Liver (tissue), 3 donors: ENCODE results near the gene FCN1.

ENCODE experiments used
- CTCF ChIP-seq: fragments of 150-350 bp; IDR thresholded peaks from 2 replicates; pipeline ENCODE4 v1.5.1; 2017; ENCODE audit warnings: improper control_type of control experiment, low read depth, low read length; ENCODE audit not compliant: missing input control
- EGR1 ChIP-seq, 2 donors: IDR thresholded peaks; 2 replicates each; pipeline ENCODE4 v1.6.1; 2016 to 2018; ENCODE audit warnings: antibody characterized with exemption in 2 of 2, low read depth in 2 of 2
- FOXA1 ChIP-seq: IDR thresholded peaks from 2 replicates; pipeline ENCODE4 v1.6.1; 2016; ENCODE audit warnings: antibody characterized with exemption
- GABPA ChIP-seq, 2 donors: IDR thresholded peaks in 1 of 2; conservative IDR thresholded peaks in 1 of 2; 2 replicates each; pipeline ENCODE4 v1.6.1; 2016; ENCODE audit warnings: antibody characterized with exemption in 2 of 2, mild to moderate bottlenecking in 1 of 2, moderate library complexity in 1 of 2
- HNF4A ChIP-seq, 2 donors: conservative IDR thresholded peaks; 2 replicates each; pipeline ENCODE4 v1.6.1; 2016; ENCODE audit warnings: antibody characterized with exemption in 2 of 2, mild to moderate bottlenecking in 2 of 2
- HNF4G ChIP-seq: IDR thresholded peaks from 2 replicates; pipeline ENCODE4 v1.6.1; 2016; ENCODE audit warnings: antibody characterized with exemption
- MAX ChIP-seq: IDR thresholded peaks from 2 replicates; pipeline ENCODE4 v1.6.1; 2016; ENCODE audit warnings: antibody characterized with exemption
- RAD21 ChIP-seq, 2 donors: IDR thresholded peaks; 2 replicates each; pipeline ENCODE4 v1.6.1; 2016; ENCODE audit warnings: antibody characterized with exemption in 2 of 2, mild to moderate bottlenecking in 2 of 2
- REST ChIP-seq: IDR thresholded peaks from 2 replicates; pipeline ENCODE4 v1.6.1; 2016; ENCODE audit warnings: antibody characterized with exemption, mild to moderate bottlenecking
- TAF1 ChIP-seq: conservative IDR thresholded peaks from 2 replicates; pipeline ENCODE4 v1.6.1; 2016; ENCODE audit warnings: antibody characterized with exemption, mild to moderate bottlenecking
- YY1 ChIP-seq: IDR thresholded peaks from 2 replicates; pipeline ENCODE4 v1.6.1; 2016; ENCODE audit warnings: antibody characterized with exemption, mild to moderate bottlenecking
- TF ChIP-seq, protein P1 (sequence below): IDR thresholded peaks from 2 replicates; pipeline ENCODE4 v1.6.1; 2016; ENCODE audit warnings: antibody characterized with exemption
- TF ChIP-seq, protein P2 (sequence below): IDR thresholded peaks from 2 replicates; pipeline ENCODE4 v1.6.1; 2016; ENCODE audit warnings: antibody characterized with exemption
- donor health status: healthy.
- donor health status: healthy.

GRCh38 chr9:134883040-134883782 is 34.5 kb downstream of the FCN1 start:
- TF ChIP-seq CTCF: no peak
- TF ChIP-seq MAX: no peak
- TF ChIP-seq GABPA (IDR thresholded peaks at IDR 0.05 in 1 of 2, conservative IDR thresholded peaks at IDR 0.05 in 1 of 2): no peak
- TF ChIP-seq YY1: no peak
- no peak for TF ChIP-seq REST
- no peak for TF ChIP-seq RAD21 (IDR thresholded peaks at IDR 0.05)
- TF ChIP-seq, protein P1, sequence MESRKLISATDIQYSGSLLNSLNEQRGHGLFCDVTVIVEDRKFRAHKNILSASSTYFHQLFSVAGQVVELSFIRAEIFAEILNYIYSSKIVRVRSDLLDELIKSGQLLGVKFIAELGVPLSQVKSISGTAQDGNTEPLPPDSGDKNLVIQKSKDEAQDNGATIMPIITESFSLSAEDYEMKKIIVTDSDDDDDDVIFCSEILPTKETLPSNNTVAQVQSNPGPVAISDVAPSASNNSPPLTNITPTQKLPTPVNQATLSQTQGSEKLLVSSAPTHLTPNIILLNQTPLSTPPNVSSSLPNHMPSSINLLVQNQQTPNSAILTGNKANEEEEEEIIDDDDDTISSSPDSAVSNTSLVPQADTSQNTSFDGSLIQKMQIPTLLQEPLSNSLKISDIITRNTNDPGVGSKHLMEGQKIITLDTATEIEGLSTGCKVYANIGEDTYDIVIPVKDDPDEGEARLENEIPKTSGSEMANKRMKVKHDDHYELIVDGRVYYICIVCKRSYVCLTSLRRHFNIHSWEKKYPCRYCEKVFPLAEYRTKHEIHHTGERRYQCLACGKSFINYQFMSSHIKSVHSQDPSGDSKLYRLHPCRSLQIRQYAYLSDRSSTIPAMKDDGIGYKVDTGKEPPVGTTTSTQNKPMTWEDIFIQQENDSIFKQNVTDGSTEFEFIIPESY: no peak
- TF ChIP-seq, protein P2, sequence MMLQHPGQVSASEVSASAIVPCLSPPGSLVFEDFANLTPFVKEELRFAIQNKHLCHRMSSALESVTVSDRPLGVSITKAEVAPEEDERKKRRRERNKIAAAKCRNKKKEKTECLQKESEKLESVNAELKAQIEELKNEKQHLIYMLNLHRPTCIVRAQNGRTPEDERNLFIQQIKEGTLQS: no peak
- TF ChIP-seq TAF1: no peak
- no peak for TF ChIP-seq EGR1 (IDR thresholded peaks at IDR 0.05; ENCODE audit: low read depth in 2 of 2)
- TF ChIP-seq HNF4A (conservative IDR thresholded peaks at IDR 0.05): no peak
- no peak for TF ChIP-seq HNF4G
- no peak for TF ChIP-seq FOXA1
